HUES64 (cell line): Measurements from ENCODE around the gene PIGX.

ENCODE experiments used
- H3K27ac ChIP-seq: 2 replicates; pipeline ENCODE4 v1.7.0; 2013; ENCODE audit warnings: low read depth, low read length, inconsistent platforms
- H3K27me3 ChIP-seq: 2 replicates; pipeline ENCODE4 v1.6.1; 2013; ENCODE audit warnings: mild to moderate bottlenecking, low read length; ENCODE audit not compliant: insufficient read depth
- H3K36me3 ChIP-seq: 2 replicates; pipeline ENCODE4 v1.6.1; 2013; ENCODE audit warnings: mild to moderate bottlenecking, low read length; ENCODE audit not compliant: insufficient read depth
- H3K4me1 ChIP-seq: 2 replicates; pipeline ENCODE4 v1.6.1; 2013; ENCODE audit warnings: mild to moderate bottlenecking, low read length, moderate library complexity; ENCODE audit not compliant: insufficient read depth
- H3K4me3 ChIP-seq: 2 replicates; pipeline ENCODE4 v1.5.1; 2013; ENCODE audit warnings: mild to moderate bottlenecking, low read length, moderate library complexity
- H3K9ac ChIP-seq: 2 replicates; pipeline ENCODE4 v1.6.1; 2013; ENCODE audit warnings: mild to moderate bottlenecking, low read depth, low read length
- H3K9me3 ChIP-seq: 2 replicates; pipeline ENCODE4 v1.6.1; 2013; ENCODE audit warnings: low read depth, low read length; ENCODE audit not compliant: insufficient read depth
- WGBS: fragments of 150-250, 120-280 bp; methylation state at CpG from one replicate; pipeline ENCODE4 v1.1.7; 2013; ENCODE audit warnings: missing lambda C conversion rate; 5-methylcytosine and 5-hydroxymethylcytosine counted together

The PIGX gene

GRCh38 chr3:196765454-196765853, 53.3 kb downstream of the PIGX start:
- H3K27me3 ChIP-seq, result no peaks in the 10 kb centered on the region
- no peaks in the 10 kb centered on the region for H3K4me1 ChIP-seq
- no peak overlapping the region for H3K4me3 ChIP-seq
- no peak overlapping the region for H3K27ac ChIP-seq
- H3K9ac ChIP-seq, result no peak overlapping the region
- peaks cover 19% of the 10 kb centered on the region for H3K36me3 ChIP-seq
- peaks cover 8% of the 10 kb centered on the region; the same call in 1 of the 2 replicates for H3K9me3 ChIP-seq

GRCh38 chr3:196771067-196771466, 58.9 kb downstream of the PIGX start:
- WGBS, result no CpG with 5 or more reads among the region's 1 CpG

GRCh38 chr3:196772102-196772501, 59.9 kb downstream of the PIGX start:
- Histone ChIP-seq H3K27ac (no peak overlapping the region), H3K27me3 (no peaks in the 10 kb centered on the region), H3K36me3 (peaks cover 17% of the 10 kb centered on the region), H3K4me3 (no peak overlapping the region), H3K9ac (no peak overlapping the region), H3K4me1 (peaks cover 20% of the 10 kb centered on the region), H3K9me3 (no peaks in the 10 kb centered on the region)
- WGBS, result 95% methylated on average over 4 of the region's 4 CpGs

More at GRCh38 chr3:196771067-196771466, 58.9 kb downstream of the PIGX start:
- peaks cover 20% of the 10 kb centered on the region for H3K4me1 ChIP-seq
- H3K27me3 ChIP-seq, result no peaks in the 10 kb centered on the region
- peaks cover 20% of the 10 kb centered on the region for H3K36me3 ChIP-seq
- no peak overlapping the region for H3K4me3 ChIP-seq
- H3K9ac ChIP-seq, result no peak overlapping the region
- no peak overlapping the region for H3K27ac ChIP-seq
- no peaks in the 10 kb centered on the region for H3K9me3 ChIP-seq

- WGBS, result 95% methylated on average over 5 of the region's 6 CpGs
- Histone ChIP-seq H3K4me1 (peaks cover 20% of the 10 kb centered on the region), H3K27ac (no peak overlapping the region), H3K27me3 (no peaks in the 10 kb centered on the region), H3K9me3 (no peaks in the 10 kb centered on the region), H3K36me3 (peaks cover 19% of the 10 kb centered on the region), H3K9ac (no peak overlapping the region), H3K4me3 (no peak overlapping the region)
Observed at GRCh38 chr3:196772897-196773296, 60.7 kb downstream of the PIGX start.

- Histone ChIP-seq H3K4me3 (no peak overlapping the region), H3K9me3 (peaks cover under 1% of the 10 kb centered on the region; the same call in 1 of the 2 replicates), H3K27ac (no peak overlapping the region; the same call in 1 of the 2 replicates), H3K27me3 (no peaks in the 10 kb centered on the region), H3K36me3 (peaks cover 14% of the 10 kb centered on the region), H3K4me1 (peaks cover 20% of the 10 kb centered on the region), H3K9ac (no peak overlapping the region)
- WGBS, result 78% methylated on average over 4 of the region's 5 CpGs
Observed at GRCh38 chr3:196774191-196774820, 62.1 kb downstream of the PIGX start.

GRCh38 chr3:196774848-196775422, 62.8 kb downstream of the PIGX start:
- Histone ChIP-seq H3K9me3 (peaks cover 7% of the 10 kb centered on the region), H3K36me3 (peaks cover 20% of the 10 kb centered on the region), H3K27me3 (no peaks in the 10 kb centered on the region), H3K9ac (no peak overlapping the region), H3K4me1 (peaks cover 20% of the 10 kb centered on the region), H3K27ac (no peak overlapping the region), H3K4me3 (no peak overlapping the region)
- WGBS, result 95% methylated on average over 6 of the region's 6 CpGs

GRCh38 chr3:196775938-196776337, 63.8 kb downstream of the PIGX start:
- H3K4me3 ChIP-seq, result no peak overlapping the region
- peaks cover 26% of the 10 kb centered on the region for H3K36me3 ChIP-seq
- 93% methylated on average over 8 of the region's 9 CpGs for WGBS
- no peak overlapping the region for H3K27ac ChIP-seq
- peaks cover 20% of the 10 kb centered on the region for H3K4me1 ChIP-seq
- H3K9me3 ChIP-seq, result peaks cover 12% of the 10 kb centered on the region
- no peak overlapping the region for H3K9ac ChIP-seq
- H3K27me3 ChIP-seq, result no peaks in the 10 kb centered on the region

GRCh38 chr3:196777836-196778235, 65.7 kb downstream of the PIGX start:
- Histone ChIP-seq H3K9me3 (peaks cover 12% of the 10 kb centered on the region), H3K27me3 (no peaks in the 10 kb centered on the region), H3K9ac (no peak overlapping the region), H3K27ac (no peak overlapping the region), H3K4me1 (peaks cover 8% of the 10 kb centered on the region), H3K36me3 (peaks cover 29% of the 10 kb centered on the region), H3K4me3 (no peak overlapping the region)
- 96% methylated on average over 8 of the region's 8 CpGs for WGBS

- Histone ChIP-seq H3K4me1 (peaks cover 6% of the 10 kb centered on the region; the same call in 1 of the 2 replicates), H3K27ac (no peak overlapping the region), H3K9me3 (peaks cover 12% of the 10 kb centered on the region), H3K9ac (no peak overlapping the region), H3K4me3 (no peak overlapping the region), H3K27me3 (no peaks in the 10 kb centered on the region), H3K36me3 (peaks cover 39% of the 10 kb centered on the region)
- 93% methylated on average over 4 of the region's 4 CpGs for WGBS
Observed at GRCh38 chr3:196778755-196779154, 66.6 kb downstream of the PIGX start.

GRCh38 chr3:196782511-196782910, 70.3 kb downstream of the PIGX start:
- Histone ChIP-seq H3K27me3 (no peaks in the 10 kb centered on the region), H3K27ac (no peak overlapping the region), H3K9ac (no peak overlapping the region), H3K36me3 (peaks cover 47% of the 10 kb centered on the region), H3K4me3 (no peak overlapping the region), H3K4me1 (peaks cover 2% of the 10 kb centered on the region), H3K9me3 (peaks cover 12% of the 10 kb centered on the region)
- 98% methylated on average over 3 of the region's 4 CpGs for WGBS
